OCI-LY3 (cell line): Measurements from ENCODE around the gene IRX3.

Source experiments
- H2AFZ ChIP-seq: fragments of 200-600, 300-600 bp; shearing (Covaris generic); 2 replicates; pipeline ENCODE4 v1.6.0; 2014; ENCODE audit warnings: antibody characterized with exemption, low read depth, low read length
- H3K27ac ChIP-seq: fragments of 200-600, 300-600 bp; sonication (generic); 2 replicates; pipeline ENCODE4 v1.5.1; 2014; ENCODE audit warnings: mild to moderate bottlenecking, low read length, moderate library complexity, mixed read lengths
- H3K27me3 ChIP-seq: fragments of 200-600, 300-600 bp; sonication (generic); 2 replicates; pipeline ENCODE4 v1.6.1; 2014; ENCODE audit warnings: low read depth, low read length, mixed read lengths
- H3K36me3 ChIP-seq: fragments of 200-600, 300-600 bp; sonication (generic); replicated peaks from 2 replicates; pipeline ENCODE3; 2014; ENCODE audit warnings: low read depth, low read length, mixed read lengths
- H3K4me1 ChIP-seq: fragments of 300-600, 200-600 bp; sonication (generic); 2 replicates; pipeline ENCODE4 v1.6.1; 2014; ENCODE audit warnings: low read length, mixed read lengths
- H3K4me2 ChIP-seq: fragments of 200-600, 300-600 bp; sonication (generic); 2 replicates; pipeline ENCODE4 v1.6.1; 2014; ENCODE audit warnings: low read length, mixed read lengths
- H3K4me3 ChIP-seq: fragments of 300-600, 200-600 bp; sonication (generic); 2 replicates; pipeline ENCODE4 v1.5.1; 2014; ENCODE audit warnings: antibody characterized with exemption, mild to moderate bottlenecking, low read length, moderate library complexity
- H3K79me2 ChIP-seq: fragments of 300-600, 200-600 bp; shearing (Covaris generic); 2 replicates; pipeline ENCODE4 v1.6.1; 2014; ENCODE audit warnings: mild to moderate bottlenecking, low read length, mixed read lengths
- H3K9ac ChIP-seq: fragments of 300-600, 200-600 bp; shearing (Covaris generic); 2 replicates; pipeline ENCODE4 v1.6.0; 2014; ENCODE audit warnings: mild to moderate bottlenecking, low read length, moderate library complexity
- H3K9me3 ChIP-seq: fragments of 200-600, 300-600 bp; shearing (Covaris generic); 2 replicates; pipeline ENCODE4 v1.6.1; 2014; ENCODE audit warnings: low read length, mixed read lengths; ENCODE audit not compliant: insufficient read depth
- H4K20me1 ChIP-seq: fragments of 200-600, 300-600 bp; sonication (generic); 2 replicates; pipeline ENCODE4 v1.6.1; 2016; ENCODE audit warnings: low read length, mixed read lengths; ENCODE audit not compliant: insufficient read depth
- EZH2phosphoT487 ChIP-seq: fragments of 200-600 bp; shearing (Covaris generic); IDR thresholded peaks from 2 replicates; pipeline ENCODE4 v1.6.1; 2018; ENCODE audit warnings: antibody characterized with exemption, mixed run types, low read depth
- TF ChIP-seq, protein P1 (sequence below): fragments of 200-600, 300-600 bp; sonication (generic); IDR thresholded peaks from 2 replicates; pipeline ENCODE4 v1.5.1; 2014; ENCODE audit warnings: antibody characterized with exemption, low read length, low read depth

Gene IRX3

DNA sequence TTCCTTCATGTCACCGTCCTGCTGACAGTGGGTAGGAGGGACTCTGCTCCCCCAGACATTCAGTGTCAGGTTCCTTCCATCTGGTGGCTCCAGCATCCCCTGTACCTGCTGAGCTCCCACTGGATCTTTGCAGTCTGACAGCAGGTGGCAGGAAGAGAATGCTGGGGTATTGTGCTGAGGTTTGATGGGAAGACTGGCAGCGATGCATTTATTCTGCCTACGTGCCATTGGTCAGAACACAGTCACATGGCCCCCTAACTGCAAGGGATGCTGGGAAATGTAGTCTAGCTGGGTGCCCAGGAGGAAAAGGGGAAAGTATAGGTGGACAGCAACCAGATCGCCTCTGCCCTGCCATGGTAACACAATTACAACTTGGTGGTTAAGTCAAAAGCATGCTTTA, 44.4 kb downstream of the IRX3 start:
- Histone ChIP-seq H3K9me3 (no peaks in the 10 kb centered on the region), H2AFZ (no peak overlapping the region), H3K4me1 (no peaks in the 10 kb centered on the region), H4K20me1 (no peaks in the 10 kb centered on the region), H3K36me3 (no peaks in the 10 kb centered on the region), H3K4me3 (no peak overlapping the region), H3K27me3 (peaks cover 3% of the 10 kb centered on the region; the same call in 1 of the 2 replicates), H3K27ac (no peak overlapping the region), H3K9ac (no peak overlapping the region), H3K79me2 (no peaks in the 10 kb centered on the region), H3K4me2 (no peak overlapping the region)
- TF ChIP-seq, protein P1, sequence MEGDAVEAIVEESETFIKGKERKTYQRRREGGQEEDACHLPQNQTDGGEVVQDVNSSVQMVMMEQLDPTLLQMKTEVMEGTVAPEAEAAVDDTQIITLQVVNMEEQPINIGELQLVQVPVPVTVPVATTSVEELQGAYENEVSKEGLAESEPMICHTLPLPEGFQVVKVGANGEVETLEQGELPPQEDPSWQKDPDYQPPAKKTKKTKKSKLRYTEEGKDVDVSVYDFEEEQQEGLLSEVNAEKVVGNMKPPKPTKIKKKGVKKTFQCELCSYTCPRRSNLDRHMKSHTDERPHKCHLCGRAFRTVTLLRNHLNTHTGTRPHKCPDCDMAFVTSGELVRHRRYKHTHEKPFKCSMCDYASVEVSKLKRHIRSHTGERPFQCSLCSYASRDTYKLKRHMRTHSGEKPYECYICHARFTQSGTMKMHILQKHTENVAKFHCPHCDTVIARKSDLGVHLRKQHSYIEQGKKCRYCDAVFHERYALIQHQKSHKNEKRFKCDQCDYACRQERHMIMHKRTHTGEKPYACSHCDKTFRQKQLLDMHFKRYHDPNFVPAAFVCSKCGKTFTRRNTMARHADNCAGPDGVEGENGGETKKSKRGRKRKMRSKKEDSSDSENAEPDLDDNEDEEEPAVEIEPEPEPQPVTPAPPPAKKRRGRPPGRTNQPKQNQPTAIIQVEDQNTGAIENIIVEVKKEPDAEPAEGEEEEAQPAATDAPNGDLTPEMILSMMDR: no peak
- no peak for TF ChIP-seq EZH2phosphoT487

DNA sequence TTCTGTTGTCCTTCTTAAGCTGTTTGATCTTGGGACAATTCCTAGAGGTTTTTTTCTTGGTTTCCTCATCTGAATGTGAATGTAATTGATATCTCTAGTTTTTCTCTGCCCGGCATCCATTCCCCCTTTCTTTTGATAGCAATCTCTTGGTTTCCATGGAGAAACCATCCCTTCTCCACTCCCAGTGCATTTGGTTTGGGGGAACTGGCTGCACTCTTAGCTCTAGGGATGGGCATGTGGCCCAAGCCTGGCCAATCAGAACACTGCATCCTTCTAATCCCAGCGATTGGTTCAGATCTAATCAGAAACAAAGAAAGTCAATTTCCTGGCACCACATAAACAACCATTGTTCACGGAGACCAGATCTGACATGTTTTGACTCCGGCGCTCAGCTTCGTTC, 45.1 kb downstream of the IRX3 start:
- Histone ChIP-seq H3K4me3 (no peak overlapping the region), H3K4me1 (no peaks in the 10 kb centered on the region), H3K9ac (no peak overlapping the region), H3K79me2 (no peaks in the 10 kb centered on the region), H2AFZ (no peak overlapping the region), H3K27me3 (peaks cover 3% of the 10 kb centered on the region; the same call in 1 of the 2 replicates), H3K4me2 (no peak overlapping the region), H4K20me1 (no peaks in the 10 kb centered on the region), H3K27ac (no peak overlapping the region), H3K36me3 (no peaks in the 10 kb centered on the region), H3K9me3 (no peaks in the 10 kb centered on the region)
- TF ChIP-seq EZH2phosphoT487: no peak
- TF ChIP-seq, protein P1: no peak

DNA sequence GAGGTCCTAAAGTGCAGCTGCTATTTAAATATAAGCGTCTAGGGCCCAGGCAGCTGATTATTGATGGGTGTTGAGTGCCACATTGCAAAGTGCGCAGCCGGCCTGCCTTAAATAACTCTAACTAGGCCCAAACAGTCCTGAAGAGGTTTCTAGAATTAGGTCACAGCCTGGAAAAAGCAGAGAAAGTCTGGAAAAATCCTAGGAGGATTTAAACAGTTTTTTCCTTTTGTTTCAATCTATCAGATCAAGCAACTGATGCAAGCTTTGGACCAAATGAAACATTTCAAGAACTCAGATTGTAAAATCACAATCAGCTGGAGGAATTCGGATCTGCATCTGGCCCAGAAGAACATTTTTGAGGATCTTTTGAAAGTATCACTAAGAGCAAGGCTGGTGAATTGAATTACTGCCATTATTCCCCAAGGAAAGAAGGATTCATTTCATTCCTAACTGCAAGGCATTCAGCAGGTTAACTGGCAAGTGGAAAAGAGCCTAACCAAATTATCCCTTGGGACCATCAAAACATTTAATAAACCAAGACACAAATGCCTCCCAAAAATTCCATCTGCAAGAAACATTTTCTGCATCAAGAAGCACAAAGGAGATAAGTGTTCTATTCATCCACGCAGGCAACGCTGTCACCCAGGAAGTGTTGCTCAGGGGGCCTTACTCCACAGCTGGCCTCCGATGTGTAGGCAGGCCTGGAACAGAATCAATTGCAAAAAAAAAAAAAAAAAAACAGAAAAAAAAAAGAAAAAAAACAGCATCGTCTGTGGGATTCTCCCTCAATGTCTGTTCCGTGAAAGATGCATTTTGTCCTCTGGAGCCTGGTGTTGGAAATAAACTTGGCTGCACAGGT, 46.1 kb downstream of the IRX3 start:
- Histone ChIP-seq H4K20me1 (no peaks in the 10 kb centered on the region), H3K27me3 (peaks cover 3% of the 10 kb centered on the region; the same call in 1 of the 2 replicates), H3K36me3 (no peaks in the 10 kb centered on the region), H3K4me1 (no peaks in the 10 kb centered on the region), H3K4me2 (no peak overlapping the region), H2AFZ (no peak overlapping the region), H3K27ac (no peak overlapping the region), H3K9ac (no peak overlapping the region), H3K4me3 (no peak overlapping the region), H3K79me2 (no peaks in the 10 kb centered on the region), H3K9me3 (no peaks in the 10 kb centered on the region)
- no peak for TF ChIP-seq EZH2phosphoT487
- TF ChIP-seq, protein P1: no peak

DNA sequence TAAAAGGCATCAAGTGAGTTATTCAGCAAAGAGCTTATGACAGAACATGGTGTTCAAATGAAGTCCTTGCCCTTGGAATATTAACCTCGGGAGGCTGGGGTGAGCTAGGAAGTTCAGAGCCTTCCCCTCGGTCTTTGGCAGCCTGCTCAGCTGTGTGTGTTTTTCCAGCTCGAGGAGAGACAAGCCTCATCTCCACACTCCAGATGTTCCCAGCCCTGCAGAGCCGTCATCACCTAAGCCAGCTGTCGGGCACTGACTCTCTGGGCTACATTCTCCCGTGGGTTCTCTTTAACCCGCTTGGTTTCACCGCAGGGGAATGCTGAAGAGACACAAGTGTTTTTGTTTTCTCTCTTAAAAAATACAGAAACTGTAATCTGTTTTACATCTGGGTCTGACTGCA, 47.1 kb downstream of the IRX3 start:
- no peak for TF ChIP-seq EZH2phosphoT487
- TF ChIP-seq, protein P1: no peak
- Histone ChIP-seq H3K27ac (no peak overlapping the region), H2AFZ (no peak overlapping the region), H3K9ac (no peak overlapping the region), H3K36me3 (no peaks in the 10 kb centered on the region), H3K9me3 (no peaks in the 10 kb centered on the region), H3K4me1 (no peaks in the 10 kb centered on the region), H3K4me2 (no peak overlapping the region), H3K79me2 (no peaks in the 10 kb centered on the region), H4K20me1 (no peaks in the 10 kb centered on the region), H3K27me3 (peaks cover 3% of the 10 kb centered on the region; the same call in 1 of the 2 replicates), H3K4me3 (no peak overlapping the region)
